Mucosa of descending colon (tissue), 3 donors: ENCODE measurements around the gene ZNF3. TPM values are rescaled to one million over a fixed set of nuclear protein-coding genes. Genes with fewer than 3 reads are reported as not detected.
A peak's percentile ranks its signal among the peaks of the same experiment; 100 is the strongest.
"Not testable (repeated sequence)": the region's sequence is repeated elsewhere in the genome, so short reads cannot be mapped to it uniquely, and the experiment has no call there.

ENCODE experiments used
- ATAC-seq: fragments of 200-7000 bp; cut with Tn5 transposase; one replicate; pipeline ENCODE4 v1.9.1; 2020; ENCODE audit warnings: mild to moderate bottlenecking, moderate library complexity
- DNase-seq, 3 donors: peaks; one replicate each; pipeline ENCODE4 v3.0.0-alpha.2; 2020
- H3K36me3 ChIP-seq: fragments of 200-600 bp; one replicate; pipeline ENCODE4 v1.8.0; 2021; ENCODE audit warnings: low read depth, mild to moderate bottlenecking
- H3K4me1 ChIP-seq: fragments of 200-600 bp; one replicate; pipeline ENCODE4 v1.8.0; 2021; ENCODE audit warnings: low read depth, mild to moderate bottlenecking
- H3K4me3 ChIP-seq: fragments of 200-600 bp; one replicate; pipeline ENCODE4 v1.8.0; 2021; ENCODE audit warnings: mild to moderate bottlenecking
- H3K9me3 ChIP-seq: fragments of 200-600 bp; one replicate; pipeline ENCODE4 v1.8.0; 2021; ENCODE audit warnings: mild to moderate bottlenecking
- intact Hi-C, 2 donors: fragments of 100-400 bp; cut with DNase I in 1 of 2; cut with micrococcal nuclease in 1 of 2; formaldehyde crosslinking; loops; one replicate each; pipeline versions ENCODE4 v1.11.0 to v1.11.1; 2022; cut with DNase I, micrococcal nuclease
- long read RNA-seq, 2 donors: library from polyadenylated mRNA; unstranded; transcript quantifications; one replicate each; pipeline ENCODE4 v2.0.0, GENCODE V29; 2019 to 2021
- total RNA-seq, 3 donors: library from RNA; stranded (reverse); fragmentation: NEBNext Ultra II Directional in 2 of 3; extraction: Animal tissue kit (Norgen Biotek cat#: 25700) in 2 of 3; gene quantifications; one replicate each; pipeline versions ENCODE4 v1.2.1 to v1.2.4, GENCODE V29; 2021 to 2023
- TF ChIP-seq, protein P1 (sequence below): fragments of 200-600 bp; IDR thresholded peaks from one replicate; pipeline ENCODE4 v1.8.0; 2022; ENCODE audit warnings: antibody characterized with exemption, mild to moderate bottlenecking
- donor health status: DM: no; HTN: no; CAD: no; lungs with moderate emphysema.
- donor health status: DM: no; HTN: no; CAD: no.
- donor health status: DM: no; HTN: yes; CAD: no.

ZNF3 gene
- total RNA-seq, result 10 to 100 TPM; 32.6 to 46.1 (median 35.8) TPM
- long read RNA-seq, donor 1, transcript ZNF3-204 (4 exons, 595 nt), result minor isoform, 6 of 23 reads
- long read RNA-seq, donor 1, transcript ZNF3-202 (6 exons, 2,799 nt), result major isoform, 7 of 23 reads
- long read RNA-seq, donor 1, partial matches to known transcripts, result 0 of 23 reads
- long read RNA-seq, donor 1, other reads (novel, unspliced or antisense), result 7 of 23 reads
- long read RNA-seq, donor 2, transcript ZNF3-202 (6 exons, 2,799 nt), result major isoform, 11 of 23 reads
- long read RNA-seq, donor 2, partial matches to known transcripts, result 0 of 23 reads
- long read RNA-seq, donor 2, other reads (novel, unspliced or antisense), result 6 of 23 reads

DNA sequence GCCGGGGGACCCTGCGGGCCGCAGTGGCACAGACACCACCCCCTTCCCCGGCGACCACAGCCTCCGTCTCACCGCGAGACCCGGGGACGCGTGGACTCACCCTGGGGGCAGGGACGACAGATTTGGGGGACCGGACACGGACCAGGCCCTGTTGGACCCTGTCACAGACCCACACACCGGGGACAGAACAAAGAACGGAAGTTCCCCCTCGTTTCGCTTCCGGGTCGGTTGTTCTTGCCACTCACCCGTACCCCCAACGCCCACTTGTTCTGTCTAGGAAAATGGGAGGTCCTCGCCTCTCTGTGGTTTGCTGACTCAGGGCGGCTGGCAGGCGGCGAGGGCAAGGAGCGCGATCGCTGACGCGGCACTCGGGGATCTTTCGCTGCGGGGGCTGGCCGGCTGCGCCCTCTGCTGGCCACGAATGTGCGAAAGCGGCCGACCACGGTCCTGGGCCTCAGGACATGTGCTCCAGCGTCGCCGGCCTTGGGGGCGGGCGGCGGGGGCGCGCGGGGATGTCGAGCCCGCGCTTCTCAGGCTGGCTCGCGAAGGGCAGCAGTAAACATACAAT, at the start of gene ZNF3:
Gene ZNF3 (minus strand): TSS at position 189 of the 568 bp plus-strand sequence. CDS start 4,366 bp downstream, outside the sequence.
- intact Hi-C loops, result no loop called here
- Histone ChIP-seq H3K9me3 (no peaks in the 10 kb centered on the region), H3K4me1 (peaks cover 52% of the 10 kb centered on the region), H3K4me3 (peak within 1 kb of the TSS; percentile 73), H3K36me3 (no peaks in the 10 kb centered on the region)
- TF ChIP-seq, protein P1, sequence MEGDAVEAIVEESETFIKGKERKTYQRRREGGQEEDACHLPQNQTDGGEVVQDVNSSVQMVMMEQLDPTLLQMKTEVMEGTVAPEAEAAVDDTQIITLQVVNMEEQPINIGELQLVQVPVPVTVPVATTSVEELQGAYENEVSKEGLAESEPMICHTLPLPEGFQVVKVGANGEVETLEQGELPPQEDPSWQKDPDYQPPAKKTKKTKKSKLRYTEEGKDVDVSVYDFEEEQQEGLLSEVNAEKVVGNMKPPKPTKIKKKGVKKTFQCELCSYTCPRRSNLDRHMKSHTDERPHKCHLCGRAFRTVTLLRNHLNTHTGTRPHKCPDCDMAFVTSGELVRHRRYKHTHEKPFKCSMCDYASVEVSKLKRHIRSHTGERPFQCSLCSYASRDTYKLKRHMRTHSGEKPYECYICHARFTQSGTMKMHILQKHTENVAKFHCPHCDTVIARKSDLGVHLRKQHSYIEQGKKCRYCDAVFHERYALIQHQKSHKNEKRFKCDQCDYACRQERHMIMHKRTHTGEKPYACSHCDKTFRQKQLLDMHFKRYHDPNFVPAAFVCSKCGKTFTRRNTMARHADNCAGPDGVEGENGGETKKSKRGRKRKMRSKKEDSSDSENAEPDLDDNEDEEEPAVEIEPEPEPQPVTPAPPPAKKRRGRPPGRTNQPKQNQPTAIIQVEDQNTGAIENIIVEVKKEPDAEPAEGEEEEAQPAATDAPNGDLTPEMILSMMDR, result peak; percentile 90
- ATAC-seq (peak; percentile 87), DNase-seq (peak; percentile 98 to 99 (median 98))

- Histone ChIP-seq H3K9me3 (no peaks in the 10 kb centered on the region), H3K36me3 (no peaks in the 10 kb centered on the region), H3K4me3 (no peak overlapping the region), H3K4me1 (peaks cover 24% of the 10 kb centered on the region)
- intact Hi-C loops, result loop anchor here (5.0 to 10.0 kb wide), 3 partner anchors 81 to 296 kb away; partner anchors contain the start of genes MEPCE (in 1 of the 2), PVRIG (in 1 of the 2) and ZCWPW1 (in 1 of the 2)
- TF ChIP-seq, protein P1, result peak; percentile 88
- ATAC-seq, result peak; percentile 37
- DNase-seq, result peak; percentile 83 to 93 (median 92)
Observed at GRCh38 chr7:100130608-100131453, 49.3 kb upstream of the ZNF3 start.

- ATAC-seq, DNase-seq, H3K36me3 ChIP-seq, H3K4me3 ChIP-seq, H3K9me3 ChIP-seq: not testable (repeated sequence)
- H3K4me1 ChIP-seq, result peaks cover 29% of the 10 kb centered on the region
- intact Hi-C loops, result loop anchor here (5.0 to 10.0 kb wide), 3 partner anchors 82 to 297 kb away; partner anchors contain the start of genes MEPCE (in 1 of the 2), PVRIG (in 1 of the 2) and ZCWPW1 (in 1 of the 2)
Observed at GRCh38 chr7:100130220-100130607, 48.7 kb upstream of the ZNF3 start.

- no peaks in the 10 kb centered on the region for H3K9me3 ChIP-seq
- no peaks in the 10 kb centered on the region for H3K36me3 ChIP-seq
- TF ChIP-seq, protein P1, result no peak
- H3K4me3 ChIP-seq, result no peak overlapping the region
- H3K4me1 ChIP-seq, result peaks cover 44% of the 10 kb centered on the region
- intact Hi-C loops, result no loop called here
- no peak for ATAC-seq
- no peak for DNase-seq
Observed at GRCh38 chr7:100128637-100128963, 47.1 kb upstream of the ZNF3 start.

GRCh38 chr7:100127866-100128636, 46.5 kb upstream of the ZNF3 start:
- no peaks in the 10 kb centered on the region for H3K36me3 ChIP-seq
- peak overlapping the region; percentile 90 for H3K4me3 ChIP-seq
- no peaks in the 10 kb centered on the region for H3K9me3 ChIP-seq
- intact Hi-C loops, result no loop called here
- TF ChIP-seq, protein P1, result no peak
- no peak for DNase-seq
- ATAC-seq, result no peak
- H3K4me1 ChIP-seq, result peaks cover 46% of the 10 kb centered on the region
